HG02642 (cell line): Measurements from ENCODE around the gene WNT5B.

ENCODE experiments used
- ATAC-seq: cut with Tn5 transposase; IDR thresholded peaks from one replicate; pipeline ENCODE4 v1.9.1; 2021; ENCODE audit warnings: mild to moderate bottlenecking; ENCODE audit not compliant: unreplicated experiment, poor library complexity

Gene WNT5B

GRCh38 chr12:1628666-1629337, at the start of gene WNT5B:
Gene WNT5B, plus strand, starts transcription at chr12:1629231. Its CDS starts 2,124 bp downstream, at chr12:1631355.
- ATAC-seq = no peak

DNA sequence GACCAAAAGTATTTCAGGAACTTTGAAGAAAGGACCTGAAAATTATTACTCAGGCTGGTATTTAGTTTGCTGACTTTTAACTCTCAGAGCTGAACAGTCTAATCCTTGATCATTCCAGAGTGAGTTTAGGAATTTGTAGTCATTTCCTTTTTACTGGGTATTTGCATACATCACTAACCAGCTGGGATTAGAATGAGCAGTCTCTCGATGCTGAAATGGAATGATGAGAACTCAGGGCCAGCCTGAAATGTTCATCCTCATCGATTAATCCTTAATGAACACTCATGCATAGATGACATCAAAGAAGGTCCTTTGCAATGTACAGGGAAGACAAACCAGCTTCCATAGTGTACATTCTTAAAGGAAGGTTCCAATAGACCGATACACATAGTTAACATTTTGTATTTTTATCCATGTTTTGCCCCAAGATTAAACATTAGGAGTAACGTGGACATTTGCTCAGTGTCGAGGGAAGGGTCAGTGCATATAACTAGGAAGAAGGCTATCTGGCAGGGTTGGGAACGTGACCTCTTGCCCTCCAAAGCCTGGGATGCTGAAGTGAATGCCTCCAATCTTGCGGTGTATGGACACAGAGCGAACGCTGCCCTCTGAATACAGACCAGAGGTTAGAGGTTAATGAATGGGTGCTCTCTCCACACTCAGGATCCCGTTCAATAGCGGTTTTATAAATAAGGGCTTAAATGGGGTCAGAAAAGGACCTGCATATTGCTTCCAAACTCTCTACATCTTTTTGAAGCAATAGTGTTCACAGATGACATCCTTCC, 49.2 kb upstream of the WNT5B start:
- ATAC-seq = no peak

DNA sequence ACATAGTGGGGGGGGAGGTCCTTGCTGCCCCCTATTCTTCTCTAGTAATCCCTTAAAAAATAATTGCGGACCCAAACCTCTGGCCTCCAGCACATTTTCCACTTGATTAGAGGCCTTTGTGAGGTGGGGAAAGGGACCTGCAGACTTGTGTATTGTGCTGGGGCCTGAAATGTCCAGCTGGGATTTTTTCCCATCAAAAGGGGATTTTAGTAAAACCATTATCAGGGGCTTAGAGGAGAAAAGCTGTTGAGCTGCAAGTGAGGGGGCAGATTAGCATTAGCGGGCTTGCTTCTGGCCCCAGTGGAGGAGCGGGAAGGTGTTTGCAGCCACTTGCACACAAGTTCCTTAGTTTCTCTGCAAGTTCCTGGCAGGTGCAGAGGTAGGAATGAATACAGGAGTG, 48.5 kb upstream of the WNT5B start:
- no peak for ATAC-seq

- no peak for ATAC-seq
These were observed 46.9 kb upstream of the WNT5B start for GRCh38 chr12:1581973-1582708.

- no peak for ATAC-seq
These were observed 46.4 kb upstream of the WNT5B start for GRCh38 chr12:1582709-1583050.

GRCh38 chr12:1583421-1584078, 45.5 kb upstream of the WNT5B start:
- peak; percentile 71 for ATAC-seq

DNA sequence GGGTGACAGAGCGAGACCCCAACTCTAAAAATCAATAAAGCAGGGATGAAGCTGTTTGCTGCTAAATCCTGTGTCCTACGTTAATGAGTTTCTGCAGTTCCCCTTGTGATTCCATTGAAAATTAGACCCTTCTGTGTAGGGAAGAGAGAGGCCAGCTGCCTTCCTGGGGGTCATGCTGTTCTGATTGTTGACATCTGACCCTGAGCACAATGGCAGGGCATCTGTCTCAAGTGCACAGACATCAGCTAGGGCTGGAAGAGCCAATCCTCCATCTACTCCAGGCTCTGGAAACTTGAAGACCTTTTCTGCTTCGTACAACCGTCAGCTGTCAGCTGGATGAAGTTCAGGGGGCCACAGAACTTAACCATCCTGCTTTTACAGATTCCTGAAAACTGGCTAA, 44.7 kb upstream of the WNT5B start:
- no peak for ATAC-seq

- ATAC-seq = no peak
These were observed 41.0 kb upstream of the WNT5B start for GRCh38 chr12:1587927-1588574.

DNA sequence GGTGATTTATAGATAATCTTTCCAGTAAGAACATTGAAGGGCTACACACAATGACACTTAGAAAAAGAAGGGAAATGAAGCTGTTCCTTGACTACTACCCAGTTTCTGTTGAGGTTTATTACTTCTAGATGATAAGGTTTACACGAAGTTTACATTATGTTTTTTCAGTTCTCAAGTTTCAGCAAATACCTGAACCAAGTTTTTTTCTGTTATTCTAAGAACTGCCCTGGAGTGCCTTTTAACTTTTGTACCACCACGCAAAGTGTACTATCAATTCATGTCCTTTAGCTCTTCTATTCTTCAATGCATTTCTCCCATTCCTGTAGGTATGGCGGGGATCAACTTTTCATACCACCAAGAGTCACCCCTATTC, 40.5 kb upstream of the WNT5B start:
- ATAC-seq = no peak

DNA sequence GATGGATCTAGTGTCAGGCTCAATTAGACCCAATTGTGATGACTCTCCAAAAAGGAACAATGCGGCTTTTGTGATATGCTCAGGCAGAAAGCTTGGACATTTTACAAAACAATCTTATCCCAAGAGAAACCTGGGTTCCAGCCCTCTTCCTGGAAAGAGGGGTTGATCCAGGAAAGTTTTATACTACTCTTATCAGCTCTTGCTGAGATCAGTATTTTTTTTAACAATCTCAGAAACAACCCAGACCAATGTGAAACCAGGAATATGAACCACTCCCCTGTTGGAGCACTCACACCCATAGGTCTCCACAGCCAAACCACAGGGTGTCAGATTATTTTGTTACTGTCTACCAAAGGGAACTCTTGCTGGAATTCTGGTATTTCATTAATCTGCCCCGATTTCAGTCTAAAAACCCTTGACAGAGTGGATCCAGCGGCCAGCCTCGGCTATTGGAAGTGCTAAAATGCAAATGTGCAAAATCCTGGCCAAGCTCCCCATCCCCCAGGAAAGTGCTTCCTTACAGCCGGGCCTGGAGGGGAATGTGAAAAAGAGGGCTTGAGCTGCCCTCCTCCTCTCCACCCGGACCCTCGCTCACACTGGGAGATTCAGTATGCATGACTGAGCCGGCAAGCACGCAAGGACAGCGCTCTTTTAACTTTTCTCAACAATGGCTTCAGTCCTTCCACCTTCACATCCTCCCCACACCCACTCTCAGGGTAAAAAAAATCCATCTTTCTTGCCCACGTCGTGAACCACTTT, 38.6 kb upstream of the WNT5B start:
- no peak for ATAC-seq

- ATAC-seq = no peak
These were observed 38.0 kb upstream of the WNT5B start for GRCh38 chr12:1591034-1591433.

- no peak for ATAC-seq
These were observed 37.5 kb upstream of the WNT5B start for GRCh38 chr12:1591543-1591942.

DNA sequence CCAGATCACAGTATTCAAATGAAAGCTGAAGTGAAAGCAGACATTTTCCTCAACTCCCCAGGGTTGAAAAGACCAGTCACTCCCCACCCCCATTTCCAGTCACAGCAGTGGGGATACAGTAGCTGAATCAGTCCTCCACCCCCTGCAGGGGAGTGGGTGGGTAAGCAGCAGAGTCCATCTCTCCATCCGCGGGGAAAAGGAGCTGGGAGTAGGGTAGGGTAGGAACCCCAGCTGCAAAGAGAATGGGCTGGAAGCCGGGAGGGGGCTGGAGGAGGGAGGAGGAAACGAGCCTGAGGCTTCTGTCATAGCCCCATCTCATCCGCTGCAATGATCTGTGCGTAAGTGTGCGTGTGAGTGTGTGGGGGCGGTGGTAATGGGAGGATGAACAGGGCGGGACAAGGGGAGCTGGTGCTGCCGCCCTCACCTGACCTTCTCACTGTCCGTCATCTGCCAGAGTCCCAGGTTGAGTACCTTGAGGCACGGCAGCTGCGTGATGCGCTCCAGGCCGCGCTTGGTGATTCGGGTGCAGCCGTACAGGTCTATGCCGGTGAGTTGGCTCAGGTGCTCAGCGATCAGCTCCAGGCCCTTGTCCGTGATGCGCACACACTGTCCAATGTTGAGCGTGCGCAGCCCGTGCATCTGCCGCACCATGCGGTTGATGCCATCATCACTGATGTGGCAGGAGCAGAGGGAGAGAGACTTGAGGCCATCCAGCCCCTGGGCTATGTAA, 36.4 kb upstream of the WNT5B start:
- no peak for ATAC-seq

GRCh38 chr12:1593174-1594005, 35.6 kb upstream of the WNT5B start:
- ATAC-seq = peak; percentile 32

DNA sequence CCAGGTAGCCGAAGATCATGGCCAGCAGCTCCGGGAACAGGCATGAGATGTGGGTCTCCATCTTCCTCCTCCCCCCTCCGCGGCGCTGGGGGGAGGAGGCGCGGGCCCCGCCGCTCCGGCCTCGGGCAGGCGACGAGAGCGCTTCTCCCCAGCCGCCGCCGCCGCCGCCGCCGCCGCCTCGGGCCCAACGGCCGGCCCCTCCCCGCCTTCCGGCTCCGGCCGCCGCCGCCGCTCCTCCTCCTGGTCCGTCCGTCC, 35.1 kb upstream of the WNT5B start:
- no peak for ATAC-seq

DNA sequence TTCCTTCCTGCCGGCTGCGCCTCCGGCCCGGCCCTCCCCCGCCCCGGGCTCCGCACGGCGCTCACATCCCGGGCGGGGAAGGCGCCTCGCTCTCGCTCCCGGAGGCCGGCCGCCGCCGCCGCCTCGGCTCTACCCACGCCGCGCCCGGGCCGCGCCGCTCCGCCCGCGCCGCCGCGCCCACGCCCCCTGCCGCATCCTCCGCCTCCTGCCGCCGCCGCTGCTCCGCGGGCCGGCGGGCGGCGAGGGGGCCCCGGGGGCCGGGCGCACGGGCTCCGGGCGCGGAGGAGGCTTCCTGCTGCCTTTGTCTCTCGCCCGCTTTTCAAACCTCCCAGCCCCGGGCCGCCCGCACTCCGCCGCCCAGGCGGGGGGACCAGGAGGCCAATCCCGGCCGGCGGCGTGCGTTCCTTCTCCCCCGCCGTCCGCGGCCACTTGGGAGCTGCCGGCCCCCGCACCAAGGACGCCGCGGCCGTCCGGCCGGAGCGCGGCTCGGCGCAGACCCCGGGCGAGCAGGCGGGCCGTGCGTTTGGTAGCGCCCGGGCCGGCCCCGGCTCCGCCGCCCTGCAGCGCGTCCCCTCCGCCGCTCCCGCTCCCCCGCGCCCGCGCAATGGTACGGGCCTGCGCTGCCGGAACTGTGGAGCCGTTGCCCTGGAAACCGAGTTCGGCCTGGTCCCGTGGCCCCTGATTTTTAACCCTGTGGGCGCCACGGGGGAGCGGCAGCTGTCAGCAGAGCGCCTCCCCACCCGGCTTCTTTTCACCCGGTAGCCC, 34.6 kb upstream of the WNT5B start, which contains the start of gene FBXL14:
TSS of gene FBXL14 (minus strand) at position 321 of the 765 bp plus-strand sequence. CDS start 515 bp downstream, outside the sequence.
- ATAC-seq = peak; percentile 63

DNA sequence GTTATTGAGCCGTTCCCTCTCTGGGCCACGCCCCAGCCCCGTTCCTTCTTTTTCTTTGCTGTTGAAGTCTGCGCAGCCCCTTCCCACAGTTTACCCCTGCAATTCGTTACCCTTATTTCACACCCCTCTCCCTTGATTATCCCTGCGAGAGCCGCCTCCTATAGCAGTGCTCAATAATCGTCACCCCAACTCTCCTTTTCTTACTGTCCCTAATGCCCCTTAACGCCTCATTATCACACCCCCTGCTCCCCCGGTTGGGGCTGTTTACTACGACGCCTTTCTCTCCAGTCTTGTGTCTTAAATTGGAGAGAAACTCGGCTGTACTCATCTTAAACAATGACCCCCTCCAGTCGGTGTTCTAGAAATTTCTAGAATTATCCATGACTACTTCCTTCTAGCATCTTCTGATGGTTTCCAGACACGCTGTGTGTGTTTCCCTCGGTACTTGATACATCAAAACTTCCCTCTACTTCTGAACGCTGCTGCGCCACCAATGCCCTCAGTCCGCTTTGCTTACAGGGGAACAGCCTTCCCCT, 33.9 kb upstream of the WNT5B start:
- ATAC-seq = no peak
